ENCODE data around the gene ETS2.

The ETS2 gene

DNA sequence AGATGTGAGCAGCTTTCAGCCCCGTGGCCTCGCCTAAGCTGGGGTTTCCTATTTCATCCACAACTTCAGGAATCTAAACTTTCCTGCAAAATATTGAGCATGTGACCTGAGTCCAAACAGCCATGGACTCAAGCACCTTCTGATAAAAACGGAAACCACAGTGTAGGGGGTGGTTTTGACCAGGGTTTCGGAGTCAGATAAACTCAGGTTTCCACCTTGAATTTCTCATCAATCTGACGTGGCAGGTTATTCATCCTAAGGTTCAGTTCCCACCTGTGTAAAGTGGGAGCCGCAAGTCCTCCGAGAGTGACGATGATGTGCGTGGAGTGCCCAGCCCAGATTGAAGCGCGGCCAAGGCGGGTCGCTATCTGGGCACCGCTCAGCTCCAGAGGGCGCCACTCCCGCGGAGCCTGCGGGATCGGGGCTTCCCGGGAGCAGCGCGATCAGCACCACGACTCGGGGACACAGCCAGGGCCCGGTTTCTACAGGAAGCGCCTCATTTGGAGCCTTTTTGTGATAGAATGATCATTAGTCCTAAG, 871 bp upstream of the ETS2 start:
- H3K4me3 ChIP-seq (replicated peaks; ENCODE audit: insufficient read depth, low read length), result peak overlapping the region; percentile 59
- H3K27ac ChIP-seq (replicated peaks), result peak overlapping the region; percentile 95

DNA sequence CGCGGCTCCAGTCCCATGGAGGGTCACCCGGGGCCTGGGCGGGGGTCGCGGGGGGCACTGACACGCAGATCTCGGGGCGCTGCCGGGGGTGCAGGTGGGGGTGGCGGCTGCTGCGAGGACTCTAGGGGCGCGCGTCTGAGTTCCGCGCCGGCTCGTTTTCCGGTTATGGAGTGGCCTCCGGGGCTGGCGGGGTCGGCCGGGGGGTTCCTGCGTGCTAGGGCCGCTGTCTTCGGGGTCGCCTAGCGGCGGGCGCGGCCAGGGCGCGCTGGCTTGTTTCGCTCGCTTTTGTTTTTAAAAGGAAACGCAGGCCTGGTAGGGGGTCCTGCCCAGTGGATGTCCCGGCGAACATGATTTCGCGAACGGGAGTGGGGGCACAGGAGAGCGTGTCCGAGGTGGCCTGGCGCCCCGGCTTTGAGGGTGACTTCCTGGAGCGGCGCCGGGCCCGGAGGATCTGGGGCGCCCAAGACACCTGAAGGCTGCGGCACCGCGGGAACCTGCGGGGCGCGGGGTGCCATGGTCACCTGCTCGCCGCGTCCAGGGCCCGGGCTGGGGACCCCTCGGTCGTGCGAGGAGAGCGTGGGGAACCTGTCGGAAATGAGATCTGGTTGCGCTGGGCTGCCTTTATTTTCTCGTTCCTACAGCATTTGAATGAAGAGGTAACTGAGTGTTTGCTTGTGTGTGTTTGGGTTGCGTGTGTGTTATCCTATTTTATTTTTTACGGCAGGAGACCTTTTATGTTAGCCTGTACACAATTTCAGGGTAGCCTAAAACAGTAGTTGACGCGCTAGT, 618 bp downstream of the ETS2 start:
- DNase-seq (ENCODE audit: low read depth in 1 of 2, low spot score in 1 of 2), result peak in 1 of 2 experiments; percentile 23
- Histone ChIP-seq H3K4me3 (replicated peaks; ENCODE audit: insufficient read depth, low read length) (peak overlapping the region; percentile 59), H3K27me3 (ENCODE audit: insufficient read depth, poor library complexity, severe bottlenecking) (no peaks in the 10 kb centered on the region), H3K27ac (replicated peaks) (peak overlapping the region; percentile 95)
- TF ChIP-seq GABPA (IDR thresholded peaks at IDR 0.05; ENCODE audit: low read depth) (no peak), SPI1 (IDR thresholded peaks at IDR 0.05; ENCODE audit: borderline replicate concordance, low read depth) (no peak), POLR2AphosphoS5 (IDR thresholded peaks at IDR 0.05; ENCODE audit: low read depth) (no peak)
- TF ChIP-seq, protein P1, sequence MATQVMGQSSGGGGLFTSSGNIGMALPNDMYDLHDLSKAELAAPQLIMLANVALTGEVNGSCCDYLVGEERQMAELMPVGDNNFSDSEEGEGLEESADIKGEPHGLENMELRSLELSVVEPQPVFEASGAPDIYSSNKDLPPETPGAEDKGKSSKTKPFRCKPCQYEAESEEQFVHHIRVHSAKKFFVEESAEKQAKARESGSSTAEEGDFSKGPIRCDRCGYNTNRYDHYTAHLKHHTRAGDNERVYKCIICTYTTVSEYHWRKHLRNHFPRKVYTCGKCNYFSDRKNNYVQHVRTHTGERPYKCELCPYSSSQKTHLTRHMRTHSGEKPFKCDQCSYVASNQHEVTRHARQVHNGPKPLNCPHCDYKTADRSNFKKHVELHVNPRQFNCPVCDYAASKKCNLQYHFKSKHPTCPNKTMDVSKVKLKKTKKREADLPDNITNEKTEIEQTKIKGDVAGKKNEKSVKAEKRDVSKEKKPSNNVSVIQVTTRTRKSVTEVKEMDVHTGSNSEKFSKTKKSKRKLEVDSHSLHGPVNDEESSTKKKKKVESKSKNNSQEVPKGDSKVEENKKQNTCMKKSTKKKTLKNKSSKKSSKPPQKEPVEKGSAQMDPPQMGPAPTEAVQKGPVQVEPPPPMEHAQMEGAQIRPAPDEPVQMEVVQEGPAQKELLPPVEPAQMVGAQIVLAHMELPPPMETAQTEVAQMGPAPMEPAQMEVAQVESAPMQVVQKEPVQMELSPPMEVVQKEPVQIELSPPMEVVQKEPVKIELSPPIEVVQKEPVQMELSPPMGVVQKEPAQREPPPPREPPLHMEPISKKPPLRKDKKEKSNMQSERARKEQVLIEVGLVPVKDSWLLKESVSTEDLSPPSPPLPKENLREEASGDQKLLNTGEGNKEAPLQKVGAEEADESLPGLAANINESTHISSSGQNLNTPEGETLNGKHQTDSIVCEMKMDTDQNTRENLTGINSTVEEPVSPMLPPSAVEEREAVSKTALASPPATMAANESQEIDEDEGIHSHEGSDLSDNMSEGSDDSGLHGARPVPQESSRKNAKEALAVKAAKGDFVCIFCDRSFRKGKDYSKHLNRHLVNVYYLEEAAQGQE (IDR thresholded peaks at IDR 0.05; ENCODE audit: insufficient replicate concordance, low read depth), result peak; percentile 5
- TF ChIP-seq, protein P2, sequence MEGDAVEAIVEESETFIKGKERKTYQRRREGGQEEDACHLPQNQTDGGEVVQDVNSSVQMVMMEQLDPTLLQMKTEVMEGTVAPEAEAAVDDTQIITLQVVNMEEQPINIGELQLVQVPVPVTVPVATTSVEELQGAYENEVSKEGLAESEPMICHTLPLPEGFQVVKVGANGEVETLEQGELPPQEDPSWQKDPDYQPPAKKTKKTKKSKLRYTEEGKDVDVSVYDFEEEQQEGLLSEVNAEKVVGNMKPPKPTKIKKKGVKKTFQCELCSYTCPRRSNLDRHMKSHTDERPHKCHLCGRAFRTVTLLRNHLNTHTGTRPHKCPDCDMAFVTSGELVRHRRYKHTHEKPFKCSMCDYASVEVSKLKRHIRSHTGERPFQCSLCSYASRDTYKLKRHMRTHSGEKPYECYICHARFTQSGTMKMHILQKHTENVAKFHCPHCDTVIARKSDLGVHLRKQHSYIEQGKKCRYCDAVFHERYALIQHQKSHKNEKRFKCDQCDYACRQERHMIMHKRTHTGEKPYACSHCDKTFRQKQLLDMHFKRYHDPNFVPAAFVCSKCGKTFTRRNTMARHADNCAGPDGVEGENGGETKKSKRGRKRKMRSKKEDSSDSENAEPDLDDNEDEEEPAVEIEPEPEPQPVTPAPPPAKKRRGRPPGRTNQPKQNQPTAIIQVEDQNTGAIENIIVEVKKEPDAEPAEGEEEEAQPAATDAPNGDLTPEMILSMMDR (IDR thresholded peaks at IDR 0.05; ENCODE audit: insufficient read depth, low read length), result no peak

More for the DNA sequence above, 871 bp upstream of the ETS2 start:
- TF ChIP-seq GABPA (IDR thresholded peaks at IDR 0.05; ENCODE audit: low read depth), result no peak
- TF ChIP-seq POLR2AphosphoS5 (IDR thresholded peaks at IDR 0.05; ENCODE audit: low read depth), result no peak
- TF ChIP-seq SPI1 (IDR thresholded peaks at IDR 0.05; ENCODE audit: borderline replicate concordance, low read depth), result no peak
- TF ChIP-seq, protein P1 (IDR thresholded peaks at IDR 0.05; ENCODE audit: insufficient replicate concordance, low read depth), result peak; percentile 77
- TF ChIP-seq, protein P2 (IDR thresholded peaks at IDR 0.05; ENCODE audit: insufficient read depth, low read length), result peak; percentile 38
- DNase-seq (ENCODE audit: low read depth in 1 of 2, low spot score in 1 of 2), result peak in 1 of 2 experiments; percentile 53
- no peaks in the 10 kb centered on the region for H3K27me3 ChIP-seq (ENCODE audit: insufficient read depth, poor library complexity, severe bottlenecking)

DNA sequence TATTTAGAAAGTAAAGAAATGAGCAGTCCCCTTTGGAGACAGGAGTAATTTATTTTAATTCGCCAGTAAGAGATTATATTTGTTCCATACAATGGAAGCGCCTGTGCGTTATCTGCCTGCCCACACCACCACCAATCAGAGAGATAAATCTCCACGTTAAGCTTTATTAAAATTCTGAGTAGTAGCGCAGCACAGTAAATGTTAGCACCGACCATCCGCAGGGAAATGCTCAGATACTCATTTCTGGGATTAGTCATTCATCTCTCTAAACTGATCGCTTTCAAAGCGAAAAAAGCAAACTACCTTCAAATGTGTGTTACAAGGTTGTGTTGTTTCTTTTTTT, 1.2 kb downstream of the ETS2 start:
- H3K27ac ChIP-seq (replicated peaks), result peak overlapping the region; percentile 95
- H3K27me3 ChIP-seq (ENCODE audit: insufficient read depth, poor library complexity, severe bottlenecking), result no peaks in the 10 kb centered on the region
- TF ChIP-seq POLR2AphosphoS5 (IDR thresholded peaks at IDR 0.05; ENCODE audit: low read depth) (no peak), GABPA (IDR thresholded peaks at IDR 0.05; ENCODE audit: low read depth) (no peak), SPI1 (IDR thresholded peaks at IDR 0.05; ENCODE audit: borderline replicate concordance, low read depth) (no peak)
- TF ChIP-seq, protein P1 (IDR thresholded peaks at IDR 0.05; ENCODE audit: insufficient replicate concordance, low read depth), result no peak
- TF ChIP-seq, protein P2 (IDR thresholded peaks at IDR 0.05; ENCODE audit: insufficient read depth, low read length), result no peak
- H3K4me3 ChIP-seq (replicated peaks; ENCODE audit: insufficient read depth, low read length), result peak overlapping the region; percentile 59
- DNase-seq (ENCODE audit: low read depth in 1 of 2, low spot score in 1 of 2), result no peak
